ENCODE data around the gene FRMPD2.
A peak's percentile ranks its signal among the peaks of the same experiment; 100 is the strongest.
"Not testable (repeated sequence)": the region's sequence is repeated elsewhere in the genome, so short reads cannot be mapped to it uniquely, and the experiment has no call there.

The FRMPD2 gene

DNA sequence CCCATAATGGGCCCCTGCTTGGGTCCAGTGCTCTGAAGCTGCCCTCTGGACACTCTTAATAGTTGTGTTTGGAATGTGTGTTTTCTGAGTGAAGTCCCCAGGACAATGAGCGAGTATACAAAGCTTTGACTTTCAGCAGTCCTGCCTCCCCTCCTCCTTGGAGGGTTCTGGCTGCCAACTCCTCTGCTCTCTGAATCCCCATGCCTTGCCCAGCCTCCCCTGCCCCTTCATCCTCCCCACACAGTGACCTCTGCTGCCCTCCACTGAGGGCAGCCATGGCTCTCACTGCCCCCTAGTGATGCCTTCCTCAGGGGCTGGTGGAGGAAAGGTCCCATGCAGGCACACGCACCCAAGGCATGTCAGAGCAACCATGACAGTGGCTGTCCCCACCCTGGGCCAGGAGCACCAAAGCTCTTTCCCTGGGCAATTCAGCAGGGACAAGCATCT lies 40.9 kb downstream of the FRMPD2 start:
- no peak for DNase-seq (ENCODE audit: low read depth in 2 of 2)

DNA sequence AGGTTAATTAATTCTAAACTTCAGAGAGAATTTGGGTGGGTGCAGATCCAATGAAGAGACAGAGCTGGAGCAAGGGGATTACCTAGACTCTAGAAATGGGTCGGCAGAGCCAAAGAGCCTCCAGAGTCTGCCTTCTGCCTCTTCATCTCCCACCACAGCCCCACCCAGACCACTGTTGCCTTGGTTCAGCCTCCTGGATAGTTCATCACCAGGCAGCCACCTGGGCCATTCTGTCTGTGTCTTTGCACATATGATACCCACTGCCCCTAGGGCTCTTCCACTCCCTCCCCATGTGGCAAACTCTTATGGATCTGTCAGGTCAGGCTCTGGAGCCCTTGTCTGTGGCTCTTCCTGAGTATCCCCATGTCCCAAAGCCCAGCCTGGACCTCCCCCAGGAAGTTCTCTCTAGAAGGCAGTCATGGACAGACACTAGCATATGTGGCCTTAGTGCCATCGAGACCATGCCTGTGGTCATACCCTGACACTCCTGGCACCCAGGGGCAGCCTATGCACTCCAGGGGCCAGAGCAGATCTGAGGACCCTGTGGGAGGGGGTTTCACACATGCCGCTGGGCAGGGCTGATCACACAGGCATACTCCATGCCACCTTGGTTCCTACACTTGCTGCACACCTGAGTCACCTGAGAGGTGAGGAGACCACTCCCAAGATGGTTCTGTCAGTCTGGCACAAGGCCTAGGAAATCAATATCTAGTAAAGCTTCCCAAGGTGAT lies 41.6 kb downstream of the FRMPD2 start:
- DNase-seq (ENCODE audit: low read depth in 2 of 2): no peak

DNA sequence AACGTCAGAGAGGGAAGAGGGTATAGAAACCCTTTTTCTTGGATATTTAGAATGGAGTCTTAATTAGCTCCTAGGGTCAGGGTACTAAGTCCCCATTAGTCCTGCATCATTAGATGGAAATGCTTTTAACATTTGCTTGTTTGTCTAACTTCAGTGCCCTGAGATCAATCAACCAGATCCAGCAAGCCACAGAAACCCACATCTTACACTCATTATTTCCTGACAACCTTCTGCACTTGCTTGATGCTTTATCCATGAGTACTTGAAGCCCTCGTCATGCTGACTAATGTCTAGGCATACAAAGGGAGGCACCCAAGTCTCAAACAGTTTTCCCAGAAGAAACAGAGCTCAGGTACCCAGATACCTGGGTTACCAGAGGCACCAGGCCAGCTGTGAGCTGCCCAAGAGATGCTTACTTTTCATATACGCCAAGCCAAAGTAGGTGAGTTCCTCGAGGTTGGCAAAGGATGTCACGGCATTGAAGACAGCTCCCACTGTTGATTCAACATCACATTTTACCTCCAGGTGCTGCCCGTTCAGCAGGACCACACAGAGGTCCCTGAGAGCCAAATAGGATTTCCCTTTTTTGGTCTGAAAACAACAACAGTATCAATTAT lies 42.7 kb downstream of the FRMPD2 start:
- no peak for DNase-seq (ENCODE audit: low read depth in 2 of 2)

DNA sequence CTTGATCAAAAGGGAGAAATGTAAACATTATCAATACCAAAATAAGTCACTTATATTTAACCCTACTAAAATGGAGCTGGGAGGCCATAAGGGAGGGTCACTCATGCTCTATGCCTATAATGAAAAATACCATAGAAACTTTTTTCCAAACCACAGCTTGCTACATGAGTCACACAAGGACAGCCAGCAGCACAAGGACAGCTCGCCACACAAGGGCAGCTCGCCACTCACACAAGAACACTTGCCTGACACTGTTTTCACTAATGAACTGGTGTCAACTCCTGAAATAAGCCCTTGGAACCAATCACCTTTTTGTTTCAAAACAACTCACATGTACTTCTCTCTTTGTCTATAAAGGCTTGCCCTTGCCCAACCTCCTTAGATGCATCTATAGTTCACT lies 43.3 kb downstream of the FRMPD2 start:
- DNase-seq (ENCODE audit: low read depth in 2 of 2): no peak

DNA sequence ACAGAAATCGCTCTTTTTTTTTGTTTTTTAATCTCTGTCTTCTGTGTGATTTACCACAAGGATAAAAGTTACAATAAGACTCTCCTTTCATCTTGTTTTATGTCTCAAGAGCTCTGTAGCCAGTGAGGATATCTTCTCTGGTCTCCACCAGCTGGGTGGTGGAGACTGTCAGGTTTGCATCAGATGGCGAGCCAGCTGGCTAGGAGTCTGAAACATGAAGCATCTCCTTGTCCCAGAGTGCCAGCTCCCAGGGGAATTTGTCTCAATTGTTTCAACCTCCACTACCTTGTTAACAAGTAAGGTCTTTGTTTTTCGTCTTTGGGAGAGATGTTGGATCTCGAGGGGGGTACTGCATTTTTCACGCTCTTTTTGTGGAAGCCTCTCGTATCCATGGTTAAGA lies 47.3 kb downstream of the FRMPD2 start:
- no peak for DNase-seq (ENCODE audit: low read depth in 2 of 2)

DNA sequence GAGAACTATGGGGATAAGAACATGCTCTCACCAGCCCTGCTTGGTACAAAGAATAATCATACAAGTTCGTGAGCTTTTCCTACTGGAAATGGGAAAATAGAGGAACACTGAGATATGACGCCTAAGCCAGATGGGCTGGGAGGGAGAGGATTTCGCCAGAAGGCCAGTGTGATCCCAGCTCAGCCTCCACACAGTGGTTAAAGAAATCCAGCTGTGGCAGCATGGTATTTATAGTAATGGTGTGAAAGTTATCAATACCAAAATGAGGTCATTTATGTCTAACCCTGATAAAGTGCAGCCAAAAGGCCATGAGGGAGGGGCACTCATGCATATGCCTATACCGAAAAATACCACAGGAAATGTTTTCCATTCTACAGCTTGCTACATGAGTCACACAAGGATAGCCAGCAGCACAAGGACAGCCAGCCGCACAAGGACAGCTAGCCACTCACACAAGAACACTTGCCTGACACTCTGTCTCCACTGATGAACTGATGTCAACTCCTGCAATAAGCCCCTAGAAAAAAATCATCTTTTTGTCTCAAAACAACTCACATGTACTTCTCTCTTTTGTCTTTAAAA lies 49.4 kb downstream of the FRMPD2 start:
- DNase-seq (ENCODE audit: low read depth in 2 of 2): no peak

DNA sequence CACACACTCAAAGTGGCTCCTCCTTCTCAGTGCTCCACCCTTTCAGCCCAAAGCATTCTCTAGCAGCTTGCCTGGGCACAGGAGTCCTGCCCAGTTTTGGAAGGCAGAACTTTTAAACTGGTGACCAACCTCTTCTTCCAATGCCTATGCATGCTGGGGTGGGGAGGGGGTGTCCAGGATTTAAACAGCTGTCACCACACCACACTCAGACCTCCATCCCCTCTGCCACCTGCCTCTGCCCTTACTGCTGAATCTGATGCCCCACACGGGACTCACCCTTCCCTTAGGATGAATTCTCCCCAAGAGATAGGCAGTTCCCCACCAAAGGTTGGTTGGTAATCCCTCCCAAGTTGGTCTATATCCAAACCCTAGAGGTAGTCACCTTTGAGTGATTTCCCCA lies 50.2 kb downstream of the FRMPD2 start:
- no peak for DNase-seq (ENCODE audit: low read depth in 2 of 2)

DNA sequence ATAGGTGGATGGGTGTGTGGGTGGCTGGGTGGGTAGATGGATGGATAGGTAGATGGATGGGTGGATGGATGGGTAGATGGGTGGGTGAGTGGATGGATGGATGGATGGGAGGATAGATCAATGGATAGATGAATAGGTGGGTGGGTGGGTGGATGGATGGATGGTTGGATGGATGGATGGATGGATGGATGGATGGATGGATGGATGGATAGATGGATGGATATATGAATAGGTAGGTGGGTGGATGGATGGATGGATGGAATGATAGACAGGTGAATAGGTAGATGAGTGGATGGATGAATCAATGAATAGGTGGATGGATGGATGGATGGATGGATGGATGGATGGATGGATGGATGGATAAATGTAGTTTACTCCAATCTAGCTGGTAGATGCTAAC lies 52.7 kb downstream of the FRMPD2 start:
- no peak for DNase-seq (ENCODE audit: low read depth in 2 of 2)

DNA sequence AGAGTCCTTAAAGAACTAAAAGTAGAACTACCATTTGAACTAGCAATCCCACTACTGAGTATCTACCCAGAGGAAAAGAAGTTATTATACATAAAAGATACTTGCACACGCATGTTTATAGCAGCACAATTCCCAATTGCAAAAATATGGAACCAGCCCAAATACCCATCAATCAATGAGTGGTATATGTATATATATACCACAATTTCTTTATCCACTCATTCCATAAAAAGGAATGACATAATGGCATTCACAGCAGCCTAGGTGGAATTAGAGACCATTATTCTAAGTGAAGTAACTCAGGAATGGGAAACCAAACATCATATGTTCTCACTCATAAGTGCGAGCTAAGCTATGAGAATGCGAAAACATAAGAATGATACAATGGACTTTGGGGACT lies 53.5 kb downstream of the FRMPD2 start:
- DNase-seq (ENCODE audit: low read depth in 2 of 2): not testable (repeated sequence)

DNA sequence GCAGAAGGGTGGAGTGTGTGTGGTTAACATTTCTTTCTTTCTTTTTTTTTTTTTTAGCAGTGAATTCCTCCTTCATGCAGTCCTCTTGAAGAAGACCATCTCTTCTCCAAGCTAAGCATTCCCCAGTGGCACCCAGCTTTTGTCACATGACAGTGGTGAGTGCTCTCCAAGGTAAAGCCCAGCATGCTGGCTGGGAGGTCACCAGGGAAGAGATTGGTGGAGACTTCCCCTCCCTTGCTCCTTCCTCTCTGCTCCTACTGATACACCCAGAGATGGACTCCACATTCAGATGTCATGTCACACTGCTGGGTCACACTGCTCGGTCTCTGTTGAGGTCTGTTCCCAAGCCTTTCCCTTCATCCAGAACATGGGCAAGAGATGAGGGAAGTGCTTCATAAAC lies 55.3 kb downstream of the FRMPD2 start:
- no peak for DNase-seq (ENCODE audit: low read depth in 2 of 2)

DNA sequence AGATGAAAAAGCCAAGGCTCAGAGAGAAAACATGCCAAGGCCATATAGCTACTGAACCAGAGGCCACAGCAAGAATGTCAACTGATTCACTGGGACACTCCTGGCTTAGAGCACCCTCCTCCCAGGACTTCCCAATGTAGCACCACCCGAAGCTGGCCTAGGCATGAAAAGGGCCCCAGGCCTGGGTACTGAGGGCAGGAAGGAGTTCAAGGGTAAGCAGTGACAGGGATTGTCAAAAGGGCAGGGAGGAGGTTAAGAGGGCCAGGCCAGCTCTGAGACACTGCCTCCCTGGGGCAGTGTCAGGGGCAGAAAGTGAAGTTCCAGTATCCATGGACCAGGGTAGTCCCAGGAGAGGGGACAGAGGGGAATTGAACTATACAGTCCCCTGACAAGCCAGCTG lies 57.8 kb downstream of the FRMPD2 start:
- DNase-seq (ENCODE audit: low read depth in 2 of 2): no peak

DNA sequence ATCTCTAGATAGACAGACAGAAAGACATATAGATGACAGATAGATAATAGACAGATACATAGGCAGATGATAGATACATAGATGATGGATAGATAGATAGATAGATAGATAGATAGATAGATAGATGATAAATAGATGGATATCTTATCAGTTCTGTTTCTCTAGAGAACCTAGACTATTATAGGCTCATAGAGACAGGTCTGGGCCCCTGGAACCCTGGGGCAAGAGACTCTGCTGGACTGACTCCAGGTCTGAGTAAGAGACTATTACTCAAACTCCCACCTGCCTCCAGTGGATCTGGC lies 58.3 kb downstream of the FRMPD2 start:
- no peak for DNase-seq (ENCODE audit: low read depth in 2 of 2)

DNA sequence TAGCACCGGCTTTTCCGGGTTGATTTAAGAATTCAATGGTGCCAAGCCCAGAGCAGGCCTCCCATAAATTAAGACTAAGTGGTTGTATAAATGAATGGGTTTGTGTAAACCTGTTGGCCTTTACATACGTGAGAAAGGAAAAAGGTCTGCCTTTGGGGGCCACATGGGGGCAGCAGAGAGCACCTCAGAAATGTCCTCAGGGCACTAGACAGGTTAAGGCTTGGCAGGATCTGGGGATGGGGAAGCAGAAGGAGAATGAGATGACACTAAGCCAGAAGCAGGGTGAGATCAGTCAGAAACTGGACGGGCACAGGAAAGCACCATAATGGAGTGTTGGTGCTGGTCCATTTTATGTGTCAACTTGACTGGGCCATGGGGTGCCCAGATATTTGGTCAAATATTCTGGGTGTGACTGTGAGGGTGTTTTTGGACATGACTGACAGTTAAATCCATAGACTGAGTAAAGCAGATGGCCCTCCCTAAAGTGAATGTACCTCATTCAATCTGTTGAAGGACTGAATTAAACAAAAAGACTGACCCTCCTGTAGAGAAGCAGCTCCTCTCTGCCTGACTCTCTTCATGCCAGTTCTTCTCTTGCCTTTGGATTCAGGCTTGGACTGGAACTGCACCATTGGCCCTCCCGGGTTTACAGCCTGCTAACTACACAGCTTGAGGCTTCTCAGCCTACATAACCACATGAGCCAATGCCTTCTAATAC lies 58.9 kb downstream of the FRMPD2 start:
- DNase-seq (ENCODE audit: low read depth in 2 of 2): peak in 1 of 2 experiments; percentile 42

DNA sequence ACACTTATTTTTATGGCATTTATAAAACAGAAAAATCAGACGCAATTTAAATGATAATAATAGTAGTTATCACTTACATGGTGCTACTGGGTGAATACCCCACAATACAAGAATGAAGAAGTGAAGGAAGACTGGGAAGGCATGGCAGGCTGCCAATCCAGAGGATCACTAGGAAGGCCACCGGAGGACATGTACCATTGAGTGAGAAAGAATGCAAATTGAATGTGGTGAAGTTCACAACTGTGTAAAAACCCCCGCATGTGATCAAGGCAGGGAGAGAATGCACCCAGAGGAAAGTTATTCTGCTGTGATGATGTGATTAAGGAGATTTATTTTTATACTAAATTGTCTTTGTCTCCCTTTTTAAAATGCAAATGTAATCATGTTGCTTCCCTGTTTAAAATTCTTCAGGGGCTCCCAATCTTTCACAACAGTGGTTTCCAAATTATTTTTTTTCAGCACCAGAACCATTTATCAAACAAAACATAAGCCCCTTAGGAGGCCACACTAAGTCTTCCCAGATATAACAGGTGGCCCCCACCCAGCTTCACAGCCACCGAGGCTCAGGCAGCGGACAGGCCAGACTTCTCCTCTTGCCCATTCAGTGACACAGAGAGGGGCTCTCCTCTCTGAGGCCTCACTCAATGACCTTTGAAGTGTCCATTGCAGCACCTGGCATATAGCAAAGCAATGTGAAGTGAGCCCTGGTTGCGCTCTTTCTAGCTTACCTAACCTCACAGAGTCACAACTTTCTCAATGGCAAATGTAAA lies 59.6 kb downstream of the FRMPD2 start:
- DNase-seq (ENCODE audit: low read depth in 2 of 2): no peak

DNA sequence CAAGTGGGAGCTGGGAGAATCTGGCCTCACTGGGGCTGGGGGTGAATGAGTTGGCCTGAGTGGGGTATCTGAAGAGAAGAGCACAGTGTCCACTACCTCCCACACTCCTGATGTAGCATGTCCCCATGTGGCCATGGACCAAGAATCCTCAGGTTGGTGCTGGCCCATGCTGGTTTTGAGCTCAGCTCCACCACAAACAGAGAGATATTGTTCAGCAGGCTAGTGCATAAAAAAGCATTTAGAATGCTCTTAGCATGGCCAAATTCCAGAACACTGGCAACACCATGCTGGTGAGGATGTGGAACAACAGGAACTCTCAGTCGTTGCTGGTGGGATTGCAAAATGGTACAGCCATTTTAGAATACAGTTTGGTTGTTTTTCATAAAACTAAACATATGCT lies 61.4 kb downstream of the FRMPD2 start:
- DNase-seq (ENCODE audit: low read depth in 2 of 2): no peak

DNA sequence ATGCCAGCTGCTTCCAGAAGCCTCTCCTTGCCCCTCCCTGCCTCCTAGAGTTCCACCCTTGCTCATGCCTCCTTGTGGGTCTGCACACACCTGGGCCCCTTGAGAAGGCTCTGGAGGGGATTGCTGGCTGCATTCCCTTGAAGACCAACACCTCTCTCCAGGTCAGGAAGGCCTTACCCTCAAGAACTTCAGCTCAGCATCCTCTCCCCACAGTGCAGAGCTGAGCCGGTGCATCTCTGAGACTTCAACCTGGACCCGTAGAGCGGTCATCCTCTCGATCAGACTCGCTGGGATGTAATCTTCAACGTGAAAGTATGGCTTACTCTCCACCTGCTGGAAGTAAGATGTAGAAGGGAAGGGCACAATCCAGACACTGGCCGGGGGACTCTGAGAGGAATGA lies 62.7 kb downstream of the FRMPD2 start:
- no peak for DNase-seq (ENCODE audit: low read depth in 2 of 2)

DNA sequence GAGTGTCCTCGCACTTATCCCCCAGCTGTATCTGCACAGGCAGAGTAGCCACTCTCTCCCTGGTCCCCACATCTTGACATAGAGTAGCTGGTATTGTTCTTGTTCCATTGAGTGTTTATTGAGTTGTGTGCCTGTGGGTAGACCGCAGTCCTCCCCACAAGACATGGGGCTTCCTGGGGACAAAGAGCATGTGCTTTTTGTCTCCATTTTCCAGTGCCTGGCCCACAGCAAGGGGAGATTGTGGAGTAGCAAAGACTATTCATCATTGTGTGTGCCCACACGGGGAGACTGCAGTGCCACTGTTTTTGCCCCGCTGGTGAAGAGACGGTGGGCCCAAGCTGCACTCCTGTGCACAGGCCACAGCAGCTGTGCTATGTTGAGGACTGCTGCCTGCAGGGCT lies 63.5 kb downstream of the FRMPD2 start:
- DNase-seq (ENCODE audit: low read depth in 2 of 2): no peak

DNA sequence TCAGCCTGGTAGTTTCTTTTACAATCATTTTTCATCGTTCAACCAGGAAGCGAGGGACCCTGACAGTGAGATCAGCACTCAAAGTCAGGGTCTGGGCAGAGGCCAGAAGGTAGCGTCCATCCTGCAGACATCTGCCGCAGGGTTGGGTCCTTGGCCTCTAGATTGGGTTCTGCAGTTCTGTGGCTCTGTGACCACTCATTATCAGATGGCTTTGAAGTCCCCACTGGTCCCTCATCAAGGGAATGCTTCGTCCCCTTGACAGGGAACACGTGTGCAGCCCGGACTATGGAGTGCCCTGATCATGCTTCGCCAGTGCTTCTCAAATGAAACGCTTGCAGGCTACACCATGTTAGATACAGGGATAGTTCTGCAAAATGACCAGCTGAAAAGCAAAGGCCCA lies 64.1 kb downstream of the FRMPD2 start:
- no peak for DNase-seq (ENCODE audit: low read depth in 2 of 2)

DNA sequence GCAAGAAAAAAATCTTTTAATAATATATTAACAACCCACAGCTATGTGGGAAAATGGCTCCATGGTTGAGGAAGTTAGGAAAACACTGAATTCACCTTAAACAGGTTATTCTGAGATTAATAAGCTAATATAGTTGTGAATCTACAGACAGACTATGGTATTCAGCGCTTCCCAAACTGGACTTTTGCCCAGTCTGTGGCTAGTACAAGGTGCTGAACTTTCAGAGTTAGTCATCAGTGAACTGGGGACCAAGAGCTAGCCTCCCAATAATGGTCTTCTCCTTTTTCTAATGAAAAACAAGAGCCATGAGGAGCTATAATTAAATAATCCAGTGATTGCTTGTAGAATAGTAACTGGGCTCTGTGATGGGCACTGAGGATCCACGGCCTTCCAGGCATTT lies 65.3 kb downstream of the FRMPD2 start:
- DNase-seq (ENCODE audit: low read depth in 2 of 2): no peak

DNA sequence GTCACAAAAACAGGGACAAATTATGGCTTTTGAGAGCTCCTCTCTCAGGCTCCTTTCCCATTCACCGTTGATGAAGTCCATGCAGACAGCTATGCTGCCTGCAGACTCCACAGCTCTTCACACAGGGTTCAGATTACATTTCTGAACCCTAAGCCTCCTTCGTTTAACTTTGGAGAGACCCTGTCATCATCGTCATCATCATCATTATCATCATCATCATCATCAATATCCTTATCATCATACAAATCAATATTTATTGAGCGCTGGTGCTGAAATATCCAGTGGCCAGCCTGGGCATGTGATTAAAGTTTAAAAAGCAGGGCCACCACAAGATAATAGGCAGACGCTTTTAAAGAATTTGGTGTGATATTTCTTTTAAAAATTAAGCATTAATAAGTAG lies 66.6 kb downstream of the FRMPD2 start:
- no peak for DNase-seq (ENCODE audit: low read depth in 2 of 2)

DNA sequence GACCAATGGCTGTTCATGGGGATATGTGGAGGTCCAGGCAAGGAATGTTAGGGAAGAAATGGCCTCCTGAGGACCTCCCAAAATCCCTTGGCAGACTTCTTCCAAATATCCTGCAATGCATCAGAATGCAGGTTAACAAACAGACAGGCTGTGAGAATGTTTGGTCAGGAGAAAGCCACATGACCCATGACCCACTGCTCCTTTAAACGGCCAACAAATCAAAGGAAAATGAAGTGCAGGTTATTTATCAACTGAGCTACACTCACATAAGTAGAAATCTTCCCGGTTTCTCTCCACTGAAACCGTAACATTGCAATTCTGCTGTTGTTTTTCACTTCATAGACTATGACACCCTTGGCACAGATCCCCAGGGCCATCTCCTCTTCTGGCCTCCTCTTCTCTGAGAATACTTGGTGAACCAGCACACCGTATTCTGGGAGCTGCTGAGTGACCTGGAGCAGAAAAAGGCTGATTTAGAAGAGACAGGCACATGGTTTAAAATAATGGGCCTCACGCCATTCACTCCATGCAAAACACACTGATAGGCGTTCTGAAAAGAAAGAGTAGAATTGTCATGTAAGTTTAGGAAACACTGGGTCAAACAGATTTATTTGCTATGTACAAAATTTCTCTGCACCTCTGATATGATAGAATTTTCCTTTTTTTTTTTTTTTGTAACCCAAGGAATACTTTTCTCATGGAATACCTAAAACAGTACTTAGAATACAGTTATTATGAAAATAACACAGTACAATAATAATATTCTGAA lies 67.8 kb downstream of the FRMPD2 start:
- no peak for DNase-seq (ENCODE audit: low read depth in 2 of 2)

All from stimulated activated CD4-positive, alpha-beta T cell treated with anti-CD3 and anti-CD28 coated beads, Interleukin-12 subunit alpha, Interleukin-12 subunit beta, amount 100 ng/mL, for 24 hours (primary cell).